DMS114 treated with DMSO at 0.1 percent for 48 hours (cell line): ENCODE data around the gene C5orf15.
"Not testable (repeated sequence)": the region's sequence is repeated elsewhere in the genome, so short reads cannot be mapped to it uniquely, and the experiment has no call there.

Experiments
- DNase-seq: peaks from one replicate; lab custom pipeline; 2025; ENCODE audit not compliant: unreplicated experiment; lab: John Stamatoyannopoulos, UW

C5orf15 gene

DNA sequence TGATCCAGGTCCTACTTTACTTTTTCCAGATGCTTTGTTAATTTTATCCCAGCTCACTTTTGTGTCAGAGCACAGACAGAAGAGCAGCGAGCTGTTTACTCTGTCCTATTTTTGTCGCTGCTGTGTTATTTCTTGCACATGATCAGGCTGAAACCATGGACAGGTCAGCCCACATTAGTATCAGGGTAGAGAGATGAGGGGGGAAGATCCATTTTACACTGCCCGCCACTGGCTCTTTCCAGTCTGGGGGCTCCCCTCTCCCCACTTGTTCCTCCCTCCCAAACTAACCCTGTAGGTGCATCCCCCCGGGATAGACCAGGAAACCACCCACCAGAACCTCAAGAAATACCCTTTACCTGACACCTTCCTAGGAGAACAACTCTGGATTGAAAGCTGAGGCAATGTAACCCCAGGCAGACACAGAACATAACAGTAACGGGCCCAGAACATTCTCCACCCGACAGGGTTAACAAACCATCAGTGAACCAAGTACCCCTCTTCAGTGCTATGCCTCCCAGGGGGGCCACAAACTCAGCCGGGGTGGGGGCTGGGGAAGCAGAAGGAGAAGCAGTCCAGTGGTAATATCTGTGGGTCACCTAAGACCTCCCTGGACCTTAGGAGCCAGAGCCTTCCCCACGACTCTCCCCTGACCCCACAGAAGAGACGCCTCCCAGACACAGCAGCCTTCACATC is 26.0 kb upstream of the C5orf15 start:
- no peak for DNase-seq

GRCh38 chr5:133993185-133993936 is 24.9 kb upstream of the C5orf15 start:
- no peak for DNase-seq

GRCh38 chr5:133992429-133993155 is 24.2 kb upstream of the C5orf15 start:
- DNase-seq = no peak

- DNase-seq = no peak
Measured at GRCh38 chr5:133991171-133991910, 22.9 kb upstream of the C5orf15 start.

GRCh38 chr5:133990396-133990795 is 22.0 kb upstream of the C5orf15 start:
- no peak for DNase-seq

DNA sequence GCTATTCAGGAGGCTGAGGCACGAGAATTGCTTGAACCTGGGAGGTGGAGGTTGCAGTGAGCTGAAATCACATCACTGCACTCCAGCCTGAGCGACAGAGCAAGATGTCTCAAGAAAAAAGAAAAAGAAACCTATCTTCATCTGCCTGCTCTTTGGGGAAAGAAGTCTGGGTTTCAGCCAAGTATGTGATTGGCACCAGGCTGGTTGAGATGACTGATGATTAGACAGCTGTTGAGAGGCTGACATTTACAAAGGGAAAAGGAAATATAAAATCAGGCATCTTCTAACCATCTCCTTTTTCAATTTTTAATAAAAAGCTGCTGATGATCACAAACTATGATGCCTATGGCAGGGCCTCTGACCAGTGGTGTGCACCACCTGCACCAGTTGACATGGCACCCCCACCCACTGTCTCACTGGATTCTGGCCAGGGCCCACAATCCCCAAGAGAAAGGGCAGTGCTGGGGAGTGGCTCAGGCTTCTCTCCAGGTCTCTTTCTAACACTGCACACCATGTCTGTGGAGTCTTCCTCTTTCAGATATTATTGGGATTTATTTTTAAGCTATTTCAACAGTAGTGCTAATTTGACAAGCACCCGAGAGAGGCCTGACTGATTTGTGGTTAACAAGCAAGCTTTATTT is 17.2 kb upstream of the C5orf15 start:
- no peak for DNase-seq

DNA sequence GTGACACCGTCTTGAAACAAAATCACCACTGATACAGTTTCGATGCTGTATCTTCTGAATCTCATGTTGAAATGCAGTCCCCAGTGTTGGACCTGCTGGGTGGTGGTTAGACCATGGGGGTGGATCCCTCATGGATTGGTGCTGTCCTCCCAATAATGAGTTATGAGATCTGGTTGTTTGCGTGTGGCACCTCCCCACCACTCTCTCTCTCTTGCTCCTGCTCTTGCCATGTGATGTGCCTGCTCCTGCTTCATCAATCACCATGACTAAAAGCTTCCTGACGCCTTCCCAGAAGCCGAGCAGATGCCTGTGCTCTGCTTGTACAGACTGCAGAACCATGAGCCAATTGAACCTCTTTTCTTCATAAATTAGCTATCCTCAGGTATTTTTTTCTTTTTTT is 15.2 kb upstream of the C5orf15 start:
- DNase-seq = no peak

GRCh38 chr5:133981714-133982113 is 13.3 kb upstream of the C5orf15 start:
- DNase-seq = no peak

DNA sequence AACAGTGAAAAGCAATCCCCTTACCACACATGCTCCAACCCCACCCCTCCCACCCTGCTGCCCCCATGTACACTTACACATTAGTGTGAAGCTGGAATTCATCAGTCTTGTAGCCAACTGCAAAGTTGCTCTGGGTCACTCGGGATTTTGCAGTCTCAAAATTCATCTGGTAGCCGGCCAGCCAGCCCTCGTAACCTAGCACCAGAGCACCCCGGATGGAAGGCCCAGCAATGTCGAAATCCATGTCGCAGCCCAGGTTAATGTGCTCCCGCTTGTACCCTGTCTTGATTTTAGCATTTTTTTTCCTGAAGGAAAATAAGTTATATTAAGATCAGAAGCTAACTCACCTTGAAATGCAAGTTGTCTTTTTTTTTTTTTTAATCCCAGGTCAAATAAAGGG is 12.2 kb upstream of the C5orf15 start:
- no peak for DNase-seq

- DNase-seq = no peak
Measured at GRCh38 chr5:133978943-133979342, 10.5 kb upstream of the C5orf15 start.

DNA sequence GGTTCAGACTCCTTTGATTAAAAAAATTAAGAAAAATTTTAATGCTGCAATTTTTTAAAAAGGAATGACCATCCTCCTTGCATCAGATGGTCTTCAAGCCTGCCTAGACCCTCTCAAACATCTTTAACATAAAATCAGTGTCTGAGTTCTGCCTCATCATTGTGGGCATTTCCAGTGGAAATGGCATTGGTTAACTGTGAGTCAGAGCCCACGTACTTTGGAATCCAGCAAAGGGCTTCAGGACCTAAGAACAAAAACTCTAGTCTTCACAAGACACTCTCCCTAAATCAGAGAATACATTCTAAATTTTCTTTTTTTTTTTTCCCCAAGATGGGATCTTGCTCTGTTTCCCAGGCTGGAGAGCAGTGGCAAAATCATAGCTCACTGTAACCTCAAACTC is 9.4 kb upstream of the C5orf15 start:
- no peak for DNase-seq

DNA sequence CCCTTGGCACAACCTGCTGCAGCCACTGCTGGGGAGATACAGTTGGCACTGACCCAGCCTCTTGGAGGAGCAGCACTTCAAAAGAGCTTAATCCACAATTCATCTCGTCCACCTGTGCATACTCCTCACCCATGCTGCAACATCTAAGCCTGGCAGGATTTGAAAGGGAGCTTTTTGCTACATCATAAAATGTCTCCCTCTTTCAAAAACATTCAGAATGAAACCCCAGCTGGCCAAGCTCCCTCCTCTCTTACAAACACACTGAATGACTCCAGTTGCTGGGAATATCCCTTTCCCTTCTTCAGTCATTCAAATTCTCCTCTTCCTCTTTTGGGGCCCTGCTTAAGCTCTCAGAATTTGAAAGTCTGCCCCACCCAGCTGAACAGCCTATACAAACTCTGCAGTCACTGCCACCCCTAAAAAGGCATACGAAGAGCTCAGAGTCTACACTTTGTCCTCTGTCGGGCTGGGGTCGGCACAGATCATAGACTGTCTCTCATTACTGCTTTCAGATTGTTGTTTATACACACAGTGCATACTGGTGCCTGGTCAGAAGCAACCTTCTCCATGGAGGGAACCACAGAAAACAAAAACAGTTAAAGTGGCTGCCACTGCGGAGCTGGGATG is 8.8 kb upstream of the C5orf15 start:
- no peak for DNase-seq

GRCh38 chr5:133975546-133975945 is 7.1 kb upstream of the C5orf15 start:
- DNase-seq = not testable (repeated sequence)

DNA sequence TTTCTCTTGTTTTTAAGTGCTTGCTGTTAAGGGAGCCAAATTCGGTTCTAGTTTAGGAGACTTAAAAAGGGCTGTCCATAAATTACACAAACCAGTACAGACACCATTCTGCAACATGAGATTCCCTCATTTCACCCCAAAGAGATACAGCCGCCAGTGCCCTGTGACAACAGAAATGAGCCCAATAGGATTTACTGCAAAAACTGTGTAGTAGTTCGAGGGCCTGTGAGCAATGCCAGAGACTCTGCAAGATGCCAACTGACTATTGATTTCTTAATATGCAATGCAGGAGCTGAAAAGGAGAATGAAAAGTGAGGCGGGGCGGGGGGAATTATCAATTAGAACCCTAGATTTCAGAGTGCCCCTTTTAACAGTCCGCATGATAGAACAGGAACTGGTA is 5.7 kb upstream of the C5orf15 start:
- no peak for DNase-seq

GRCh38 chr5:133970325-133970909 is 2.0 kb upstream of the C5orf15 start:
- no peak for DNase-seq

- DNase-seq = no peak
Measured at GRCh38 chr5:133969654-133970324, 1.4 kb upstream of the C5orf15 start.

DNA sequence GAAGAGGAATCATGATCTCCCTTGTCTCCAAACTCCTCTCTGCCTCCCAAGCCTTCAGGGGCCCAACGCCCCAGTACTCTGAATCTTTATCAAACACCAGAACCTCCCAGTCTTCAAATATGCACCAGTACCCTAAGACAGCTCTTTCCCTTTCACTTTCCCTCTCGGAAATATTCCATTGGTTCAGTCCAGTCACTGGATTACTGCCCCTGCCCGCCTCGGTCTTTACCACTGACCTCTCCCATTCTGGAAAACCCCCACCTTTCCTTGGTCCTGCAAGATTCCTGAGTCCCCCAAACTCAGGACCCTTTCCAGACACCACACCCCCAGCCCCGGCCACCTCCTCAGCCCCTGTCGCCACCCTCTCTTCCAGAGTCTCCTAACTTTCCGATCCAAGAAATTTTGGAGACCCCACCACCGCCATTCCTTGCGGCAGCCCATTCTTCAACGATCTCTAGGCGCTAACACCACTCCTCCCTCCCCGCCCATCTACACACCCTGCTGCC is 674 bp downstream of the C5orf15 start:
- no peak for DNase-seq

GRCh38 chr5:133967124-133967523 is 1.3 kb downstream of the C5orf15 start:
- no peak for DNase-seq

DNA sequence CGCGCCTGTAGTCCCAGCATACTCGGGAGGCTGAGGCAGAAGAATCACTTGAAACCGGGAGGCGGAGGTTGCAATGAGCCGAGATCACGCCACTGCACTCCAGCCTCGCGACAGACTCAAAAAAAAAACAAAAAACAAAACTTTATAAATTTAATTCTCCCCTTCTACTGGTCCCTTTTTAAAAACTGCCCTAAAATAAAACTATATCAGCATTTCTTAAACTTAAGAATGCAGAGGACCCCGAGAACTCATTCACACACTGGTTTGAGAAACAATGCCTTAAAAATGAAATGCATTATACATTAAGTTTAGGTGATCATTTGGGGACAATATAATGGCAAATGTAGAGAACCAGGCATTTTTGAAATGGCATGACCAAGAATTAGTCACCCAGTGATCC is 2.3 kb downstream of the C5orf15 start:
- DNase-seq = no peak
